Left ventricle myocardium inferior (tissue), 1 donor: Measurements from ENCODE around the gene BCAN. TPM values are rescaled to one million over a fixed set of nuclear protein-coding genes. Genes with fewer than 3 reads are reported as not detected.

Experiments used
- DNase-seq: peaks from one replicate; pipeline ENCODE4 v3.0.0-alpha.2; 2020
- H3K27ac ChIP-seq: fragments of 200-600 bp; replicated peaks from 2 replicates; pipeline ENCODE4 v1.8.0; 2021
- H3K27me3 ChIP-seq: fragments of 200-600 bp; 2 replicates; pipeline ENCODE4 v1.8.0; 2021; ENCODE audit warnings: low read depth
- H3K36me3 ChIP-seq: fragments of 200-600 bp; 2 replicates; pipeline ENCODE4 v1.8.0; 2021
- H3K4me1 ChIP-seq: fragments of 200-600 bp; 2 replicates; pipeline ENCODE4 v1.8.0; 2021
- H3K4me3 ChIP-seq: fragments of 200-600 bp; 2 replicates; pipeline ENCODE4 v1.8.0; 2021; ENCODE audit warnings: mild to moderate bottlenecking, moderate library complexity
- H3K9me3 ChIP-seq: fragments of 200-600 bp; replicated peaks from 2 replicates; pipeline ENCODE4 v1.8.0; 2021
- intact Hi-C: fragments of 100-400 bp; cut with micrococcal nuclease; formaldehyde crosslinking; loops from one replicate; pipeline ENCODE4 v1.11.0; 2022
- total RNA-seq: library from RNA; stranded (reverse); fragmentation: NEBNext Ultra II Directional; extraction: Animal tissue kit (Norgen Biotek cat#: 25700); gene quantifications from one replicate; pipeline ENCODE4 v1.2.1, GENCODE V29; 2021
- TF ChIP-seq, protein P1 (sequence below): fragments of 200-600 bp; IDR thresholded peaks from 2 replicates; pipeline ENCODE4 v1.8.0; 2021; ENCODE audit warnings: antibody characterized with exemption, mild to moderate bottlenecking, borderline replicate concordance
- donor health status: DM: no; HTN: yes; CAD: no; lungs with severe emphysema.

Gene BCAN
- total RNA-seq, 1 donor from 2014 or later = 0.05 TPM

DNA sequence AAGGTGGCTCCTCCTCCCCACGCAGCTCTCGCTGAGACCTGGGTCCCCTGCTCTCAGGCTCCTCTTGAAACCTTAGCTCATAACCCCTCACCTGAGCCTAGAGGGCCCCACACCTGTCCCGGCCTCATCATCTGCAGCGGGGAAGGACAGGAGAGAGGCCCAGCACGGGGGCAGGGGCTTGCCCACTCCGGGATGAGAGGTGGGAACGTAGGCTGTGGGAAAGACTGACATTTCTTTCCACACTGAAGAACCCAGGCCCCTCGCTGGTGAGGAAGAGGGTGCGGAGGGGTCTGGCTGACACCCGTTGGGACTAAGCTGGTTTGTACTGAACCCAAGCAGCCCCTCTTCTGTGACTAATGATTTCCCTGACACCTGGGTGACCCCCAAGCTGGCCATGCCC is 49.3 kb downstream of the BCAN start:
- H3K4me3 ChIP-seq = no peak overlapping the region
- H3K27me3 ChIP-seq = peaks cover 95% of the 10 kb centered on the region
- no peak overlapping the region for H3K27ac ChIP-seq
- intact Hi-C loops = no loop called here
- no peaks in the 10 kb centered on the region for H3K9me3 ChIP-seq
- no peaks in the 10 kb centered on the region for H3K36me3 ChIP-seq
- TF ChIP-seq, protein P1, sequence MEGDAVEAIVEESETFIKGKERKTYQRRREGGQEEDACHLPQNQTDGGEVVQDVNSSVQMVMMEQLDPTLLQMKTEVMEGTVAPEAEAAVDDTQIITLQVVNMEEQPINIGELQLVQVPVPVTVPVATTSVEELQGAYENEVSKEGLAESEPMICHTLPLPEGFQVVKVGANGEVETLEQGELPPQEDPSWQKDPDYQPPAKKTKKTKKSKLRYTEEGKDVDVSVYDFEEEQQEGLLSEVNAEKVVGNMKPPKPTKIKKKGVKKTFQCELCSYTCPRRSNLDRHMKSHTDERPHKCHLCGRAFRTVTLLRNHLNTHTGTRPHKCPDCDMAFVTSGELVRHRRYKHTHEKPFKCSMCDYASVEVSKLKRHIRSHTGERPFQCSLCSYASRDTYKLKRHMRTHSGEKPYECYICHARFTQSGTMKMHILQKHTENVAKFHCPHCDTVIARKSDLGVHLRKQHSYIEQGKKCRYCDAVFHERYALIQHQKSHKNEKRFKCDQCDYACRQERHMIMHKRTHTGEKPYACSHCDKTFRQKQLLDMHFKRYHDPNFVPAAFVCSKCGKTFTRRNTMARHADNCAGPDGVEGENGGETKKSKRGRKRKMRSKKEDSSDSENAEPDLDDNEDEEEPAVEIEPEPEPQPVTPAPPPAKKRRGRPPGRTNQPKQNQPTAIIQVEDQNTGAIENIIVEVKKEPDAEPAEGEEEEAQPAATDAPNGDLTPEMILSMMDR = no peak
- peaks cover 19% of the 10 kb centered on the region for H3K4me1 ChIP-seq
- DNase-seq = no peak

DNA sequence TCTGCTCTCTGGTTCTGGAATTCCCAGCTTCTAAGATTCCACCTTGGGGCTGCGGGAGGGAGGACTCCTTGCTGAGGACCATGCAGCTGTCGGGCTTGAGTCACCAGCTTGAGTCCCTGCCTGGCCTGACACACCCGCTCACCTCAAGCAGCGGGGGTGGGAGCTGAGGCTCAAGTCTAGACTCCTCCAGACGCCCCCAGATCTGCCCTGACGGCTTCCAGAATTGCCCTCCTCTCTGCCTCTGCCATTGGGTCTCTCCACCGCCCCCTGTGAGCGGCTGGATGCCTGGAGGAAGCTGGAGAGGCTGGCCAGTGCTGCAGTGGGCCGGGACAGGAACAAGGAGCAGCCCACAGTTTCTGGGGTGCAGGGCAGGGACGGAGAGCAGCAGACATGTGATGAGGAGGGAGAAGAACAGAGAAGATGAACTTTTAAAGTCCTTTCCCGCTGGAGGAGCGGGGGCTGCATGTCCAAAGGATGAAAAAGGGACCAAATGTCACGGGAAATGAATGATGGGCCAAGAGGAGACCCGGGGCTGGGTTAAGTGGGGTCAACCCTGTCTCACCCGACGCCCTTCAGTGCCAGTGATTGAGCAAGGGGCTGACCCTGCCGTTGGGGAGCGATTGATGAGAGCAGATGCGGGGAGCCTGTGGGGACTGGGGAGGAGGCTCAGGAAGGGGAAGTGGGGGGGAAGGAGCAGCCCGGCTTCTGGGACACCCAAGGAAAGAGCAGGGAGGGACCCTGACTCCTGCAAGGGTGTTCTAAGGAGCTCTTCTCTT is 49.9 kb downstream of the BCAN start:
- TF ChIP-seq, protein P1 = no peak
- no peak for DNase-seq
- Histone ChIP-seq H3K36me3 (no peaks in the 10 kb centered on the region), H3K27ac (no peak overlapping the region), H3K4me1 (peaks cover 19% of the 10 kb centered on the region), H3K27me3 (peaks cover 93% of the 10 kb centered on the region), H3K4me3 (no peak overlapping the region), H3K9me3 (no peaks in the 10 kb centered on the region)
- intact Hi-C loops = no loop called here

DNA sequence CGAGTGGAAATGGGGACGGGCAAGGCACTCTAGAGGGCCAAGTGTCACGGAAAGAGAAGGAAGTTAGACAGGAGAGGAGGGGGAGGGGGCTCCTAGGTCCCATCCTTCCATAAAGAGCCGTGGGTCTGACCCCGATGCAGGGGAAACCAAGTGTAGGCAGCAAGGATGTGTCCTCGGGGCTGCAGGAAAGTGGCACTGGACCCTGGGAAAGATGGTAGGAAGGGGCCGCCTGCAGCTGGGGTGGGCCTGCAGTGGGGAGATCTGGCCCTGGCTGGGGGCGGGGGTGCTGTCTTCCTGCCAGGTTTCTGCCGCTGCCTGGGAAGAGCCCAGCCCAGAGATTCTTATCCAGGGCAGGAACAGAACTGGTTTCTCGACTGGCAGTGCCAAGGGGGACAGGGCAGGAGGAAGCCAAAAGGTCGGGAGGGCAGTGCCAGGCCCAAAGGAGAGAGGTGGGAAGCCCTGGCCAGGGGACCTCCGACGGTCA is 50.6 kb downstream of the BCAN start:
- peaks cover 93% of the 10 kb centered on the region for H3K27me3 ChIP-seq
- H3K4me3 ChIP-seq = no peak overlapping the region
- intact Hi-C loops = no loop called here
- H3K36me3 ChIP-seq = no peaks in the 10 kb centered on the region
- no peak for DNase-seq
- no peaks in the 10 kb centered on the region for H3K9me3 ChIP-seq
- no peak overlapping the region for H3K27ac ChIP-seq
- H3K4me1 ChIP-seq = peaks cover 19% of the 10 kb centered on the region
- TF ChIP-seq, protein P1 = no peak

DNA sequence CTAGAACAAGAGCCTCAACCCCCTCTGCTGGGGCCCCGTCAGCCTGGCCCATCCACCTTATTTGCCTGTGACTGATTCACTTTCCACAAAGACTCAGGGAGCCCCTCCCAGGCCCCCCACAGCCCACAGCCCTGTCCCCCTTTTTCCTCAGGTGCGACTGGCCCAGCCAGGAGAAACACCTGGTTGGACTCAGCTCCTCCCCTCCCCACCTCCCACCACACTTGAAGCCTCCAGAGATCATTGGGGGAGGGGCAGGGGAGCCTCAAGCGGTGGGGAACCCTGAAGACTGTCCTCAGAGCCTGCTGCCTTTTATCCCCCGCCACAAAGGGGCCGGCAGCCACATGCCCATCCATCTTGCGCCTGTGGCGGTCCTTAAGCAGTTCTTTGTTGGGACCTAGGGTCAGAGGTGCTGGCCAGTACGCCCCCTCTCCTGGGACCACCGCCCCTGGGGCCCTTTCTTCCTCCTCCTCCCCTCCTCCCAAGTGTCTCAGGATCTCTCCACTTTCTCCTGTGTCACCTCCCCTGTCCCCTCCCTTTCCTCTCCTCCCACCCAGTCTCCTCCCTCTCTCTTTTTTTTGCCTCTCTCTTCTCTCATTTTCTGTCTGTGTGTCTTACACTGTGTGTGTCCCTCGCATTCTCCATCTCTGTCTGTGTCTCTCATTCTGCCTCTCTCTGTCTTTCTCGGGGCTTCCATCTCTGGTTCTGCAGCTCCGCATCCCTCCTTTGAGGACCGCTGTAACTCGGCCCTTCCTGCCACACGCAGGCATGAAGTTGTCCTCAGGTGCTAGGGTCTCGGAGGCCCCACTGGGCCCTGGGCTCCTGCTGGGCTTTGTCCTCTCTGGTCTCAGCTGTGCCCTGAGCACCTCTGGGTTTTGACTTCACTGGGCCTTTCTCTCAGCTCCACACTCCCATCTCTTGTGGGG is 51.3 kb downstream of the BCAN start:
- TF ChIP-seq, protein P1 = no peak
- H3K27me3 ChIP-seq = peaks cover 93% of the 10 kb centered on the region
- H3K9me3 ChIP-seq = no peaks in the 10 kb centered on the region
- peaks cover 19% of the 10 kb centered on the region for H3K4me1 ChIP-seq
- H3K4me3 ChIP-seq = no peak overlapping the region
- intact Hi-C loops = no loop called here
- no peak overlapping the region for H3K27ac ChIP-seq
- DNase-seq = no peak
- no peaks in the 10 kb centered on the region for H3K36me3 ChIP-seq

DNA sequence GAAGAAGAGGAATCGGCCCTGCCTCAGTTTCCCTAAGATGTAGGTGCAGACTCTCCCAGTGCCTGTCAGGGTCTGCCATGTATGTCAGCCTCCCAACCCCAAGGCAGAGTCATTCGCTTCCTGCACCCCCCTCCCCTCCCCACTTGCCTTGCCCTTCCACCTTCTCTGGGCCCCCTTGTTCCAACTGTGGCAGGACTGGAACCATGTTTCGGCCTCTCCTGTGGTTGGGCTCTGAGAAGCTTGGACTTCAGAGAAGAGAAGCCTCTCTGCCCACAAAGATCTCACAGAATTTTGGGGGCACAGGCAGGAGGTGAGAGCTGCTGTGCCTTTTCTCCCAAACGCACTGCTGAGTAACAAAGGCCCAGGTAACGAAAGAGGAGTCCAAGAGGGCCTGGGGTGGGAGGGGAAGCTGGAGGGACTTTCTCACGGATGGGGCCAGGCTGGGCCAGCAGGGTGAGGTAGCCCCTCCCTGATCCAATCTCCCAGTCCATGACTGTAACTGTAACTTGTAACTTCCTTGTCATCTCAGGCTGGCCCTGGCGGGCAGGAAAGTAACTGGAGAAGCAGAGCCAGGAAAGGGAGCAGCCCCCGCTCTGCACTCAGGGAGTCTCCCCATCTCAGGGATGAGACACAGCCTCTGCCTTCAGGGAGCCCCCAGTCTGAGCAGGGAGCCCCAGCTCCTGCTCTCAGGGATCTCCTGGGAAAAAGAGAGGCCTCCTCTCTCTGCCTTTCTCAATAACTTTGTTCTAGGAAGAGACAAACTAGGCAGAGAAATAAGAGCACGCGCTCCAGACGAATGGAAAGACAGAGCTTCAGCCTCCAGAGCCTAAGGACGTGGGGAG is 52.2 kb downstream of the BCAN start:
- Histone ChIP-seq H3K27me3 (peaks cover 92% of the 10 kb centered on the region), H3K4me3 (no peak overlapping the region), H3K36me3 (no peaks in the 10 kb centered on the region), H3K27ac (no peak overlapping the region), H3K4me1 (peaks cover 19% of the 10 kb centered on the region), H3K9me3 (no peaks in the 10 kb centered on the region)
- intact Hi-C loops = no loop called here
- TF ChIP-seq, protein P1 = no peak
- DNase-seq = no peak
